ENCODE data around the gene GORAB. TPM values are rescaled to one million over a fixed set of nuclear protein-coding genes. Genes with fewer than 3 reads are reported as not detected.

GORAB gene
- total and polyA plus RNA-seq, 2 of the 4 experiments (the other 2 are of a cell fraction), result 11.3 to 14.0 TPM

GRCh38 chr1:170494369-170494768 is 37.6 kb upstream of the GORAB start:
- Histone ChIP-seq H3K36me3 (ENCODE audit: control insufficient read depth, insufficient read depth, low read length) (no peaks in the 10 kb centered on the region), H3K9me3 (ENCODE audit: control insufficient read depth, insufficient read depth, low read length) (no peaks in the 10 kb centered on the region), H3K27ac (ENCODE audit: insufficient read depth, low read length) (no peak overlapping the region), H4K91ac (ENCODE audit: insufficient read depth, low read depth, low read length) (no peak overlapping the region), H3K9me1 (ENCODE audit: insufficient read depth, low read length) (no peaks in the 10 kb centered on the region), H2BK15ac (ENCODE audit: low read depth, low read length) (no peak overlapping the region), H3K23ac (ENCODE audit: low read depth, low read length) (no peak overlapping the region), H2AK5ac (ENCODE audit: low read depth, low read length) (no peak overlapping the region), H3K4me2 (ENCODE audit: low read depth, low read length) (no peak overlapping the region), H3K4me3 (ENCODE audit: insufficient read depth, low read depth, low read length) (no peak overlapping the region), H4K20me1 (ENCODE audit: insufficient read depth, low read length) (no peaks in the 10 kb centered on the region), H2BK5ac (ENCODE audit: low read depth, low read length, poor library complexity, severe bottlenecking) (no peak overlapping the region), H3K4ac (ENCODE audit: low read depth, low read length) (no peak overlapping the region), H3K56ac (ENCODE audit: extremely low read depth, insufficient read depth, low read length) (no peak overlapping the region), H3K14ac (replicated peaks; ENCODE audit: low read depth, low read length) (no peak overlapping the region), H4K5ac (ENCODE audit: low read depth, low read length) (no peak overlapping the region), H2AFZ (replicated peaks; ENCODE audit: low read length, poor library complexity) (no peak overlapping the region), H2BK20ac (ENCODE audit: low read depth, low read length) (no peak overlapping the region), H2AK9ac (replicated peaks; ENCODE audit: low read depth, low read length, poor library complexity) (no peak overlapping the region), H3K9ac (ENCODE audit: low read depth, low read length) (no peak overlapping the region), H4K8ac (ENCODE audit: low read depth in 2 of 2, low read length in 2 of 2) (no peak overlapping the region), H3K27me3 (ENCODE audit: control insufficient read depth, insufficient read depth, low read length) (no peaks in the 10 kb centered on the region), H3K18ac (ENCODE audit: low read depth, low read length) (no peak overlapping the region), H3K4me1 (ENCODE audit: control insufficient read depth, insufficient read depth, low read length) (peaks cover 2% of the 10 kb centered on the region; the same call in 1 of the 2 replicates), H3K79me1 (ENCODE audit: low read depth in 1 of 2, low read length in 2 of 2) (no peaks in the 10 kb centered on the region), H2BK120ac (ENCODE audit: low read depth, low read length) (no peak overlapping the region)
- WGBS, 2 experiments (ENCODE audit: extremely low coverage in 2 of 2, insufficient read length in 1 of 2), result no CpG with 5 or more reads among the region's 3 CpGs
- ChIA-PET POLR2A (ENCODE audit: unreplicated experiment) (no interaction called here), CTCF (no interaction called here)
- in situ Hi-C loops (cut with MboI; ENCODE audit: low sequenced_read_pairs), result no loop called here
- peak; percentile 45 for DNase-seq
- BruUV-seq (replicated peaks), result no TSS peak
- TF ChIP-seq RFX5 (IDR thresholded peaks at IDR 0.05; ENCODE audit: low read depth, low read length) (no peak), BHLHE40 (IDR thresholded peaks at IDR 0.05; ENCODE audit: low read depth, low read length) (no peak), NFE2L2 (IDR thresholded peaks at IDR 0.05; ENCODE audit: low read depth, low read length) (no peak), SMC3 (IDR thresholded peaks at IDR 0.05; ENCODE audit: low read depth, low read length) (no peak), USF2 (IDR thresholded peaks at IDR 0.05; ENCODE audit: low read depth, low read length) (no peak), MAFK (IDR thresholded peaks at IDR 0.05; ENCODE audit: low read depth, low read length) (no peak), ELK1 (IDR thresholded peaks at IDR 0.05; ENCODE audit: borderline replicate concordance, low read depth, low read length) (no peak), MXI1 (IDR thresholded peaks at IDR 0.05; ENCODE audit: borderline replicate concordance, low read depth, low read length) (no peak)
- ATAC-seq (ENCODE audit: low read depth), result no peak
- dilution Hi-C loops (cut with HindIII; ENCODE audit: low sequenced_read_pairs, unreplicated experiment), result no loop called here
- intact Hi-C loops (cut with micrococcal nuclease), result no loop called here
